ENCODE results near the gene ARFRP1. TPM values are rescaled to one million over a fixed set of nuclear protein-coding genes. Genes with fewer than 3 reads are reported as not detected.

The ARFRP1 gene
- total and polyA plus RNA-seq, 2 donors: 39.2 to 94.0 TPM

GRCh38 chr20:63689046-63690002, 18.5 kb downstream of the ARFRP1 start:
- no peak for DNase-seq (ENCODE audit: low read depth in 6 of 9, low spot score in 9 of 9)
- WGBS: 97% methylated on average over 44 of the region's 44 CpGs

GRCh38 chr20:63688228-63689045, 19.3 kb downstream of the ARFRP1 start:
- peaks cover 0 to 9% of the 10 kb centered on the region in 2 donors for H3K27me3 ChIP-seq (ENCODE audit: control insufficient read depth in 2 of 2, insufficient read depth in 1 of 2, low read length in 1 of 2)
- peaks cover 0 to 11% of the 10 kb centered on the region in 2 donors for H3K36me3 ChIP-seq (ENCODE audit: control insufficient read depth in 2 of 2, insufficient read depth in 2 of 2, low read length in 1 of 2)
- H3K9me3 ChIP-seq (ENCODE audit: control insufficient read depth in 2 of 2, insufficient read depth in 1 of 2, low read length in 1 of 2): no peaks in the 10 kb centered on the region
- no peak overlapping the region for H3K4me3 ChIP-seq (ENCODE audit: low read length in 2 of 2)
- H3K4me1 ChIP-seq (ENCODE audit: control insufficient read depth in 2 of 2, insufficient read depth in 2 of 2, low read length in 2 of 2): peaks cover 0 to 13% of the 10 kb centered on the region in 2 donors
- DNase-seq (ENCODE audit: low read depth in 6 of 9, low spot score in 9 of 9): no peak
- no peak overlapping the region for H3K27ac ChIP-seq (ENCODE audit: low read depth in 1 of 2, low read length in 1 of 2)
- WGBS: 94% methylated on average over 31 of the region's 31 CpGs

More at GRCh38 chr20:63689046-63690002, 18.5 kb downstream of the ARFRP1 start:
- Histone ChIP-seq H3K27ac (ENCODE audit: low read depth in 1 of 2, low read length in 1 of 2) (no peak overlapping the region), H3K4me1 (ENCODE audit: control insufficient read depth in 2 of 2, insufficient read depth in 2 of 2, low read length in 2 of 2) (peaks cover 0 to 17% of the 10 kb centered on the region in 2 donors), H3K9me3 (ENCODE audit: control insufficient read depth in 2 of 2, insufficient read depth in 1 of 2, low read length in 1 of 2) (no peaks in the 10 kb centered on the region), H3K27me3 (ENCODE audit: control insufficient read depth in 2 of 2, insufficient read depth in 1 of 2, low read length in 1 of 2) (peaks cover 0 to 9% of the 10 kb centered on the region in 2 donors), H3K36me3 (ENCODE audit: control insufficient read depth in 2 of 2, insufficient read depth in 2 of 2, low read length in 1 of 2) (peaks cover 4 to 16% of the 10 kb centered on the region in 2 donors), H3K4me3 (ENCODE audit: low read length in 2 of 2) (no peak overlapping the region)

DNA sequence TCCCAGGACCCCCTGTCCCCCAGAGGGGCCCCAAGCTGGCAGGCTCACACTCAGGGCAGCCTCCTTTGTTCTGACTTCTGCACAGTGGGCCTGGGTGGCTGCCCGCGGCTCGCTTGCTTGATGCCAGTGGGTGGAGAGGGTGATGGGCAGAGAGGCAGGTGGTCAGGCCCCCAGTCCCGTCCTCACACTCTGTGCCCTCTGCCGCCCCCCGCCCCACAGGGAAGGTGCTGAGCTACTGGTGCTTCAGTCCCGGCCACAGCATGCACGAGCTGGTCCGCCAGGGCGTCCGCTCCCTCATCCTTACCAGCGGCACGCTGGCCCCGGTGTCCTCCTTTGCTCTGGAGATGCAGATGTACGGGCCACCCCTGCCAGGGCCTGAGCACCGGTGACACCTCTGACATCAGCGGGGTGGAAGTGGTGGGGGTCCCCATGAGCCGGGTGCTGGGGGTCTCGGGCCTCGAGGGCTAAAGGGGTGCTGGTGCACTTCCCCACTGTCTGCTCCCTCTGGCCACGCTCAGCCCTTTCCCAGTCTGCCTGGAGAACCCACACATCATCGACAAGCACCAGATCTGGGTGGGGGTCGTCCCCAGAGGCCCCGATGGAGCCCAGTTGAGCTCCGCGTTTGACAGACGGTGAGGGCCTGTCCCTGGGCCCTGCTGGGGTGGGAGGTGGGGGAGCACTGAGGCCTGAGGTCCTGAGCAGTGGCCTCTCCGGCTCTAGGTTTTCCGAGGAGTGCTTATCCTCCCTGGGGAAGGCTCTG, 20.2 kb downstream of the ARFRP1 start:
- Histone ChIP-seq H3K4me1 (ENCODE audit: control insufficient read depth in 2 of 2, insufficient read depth in 2 of 2, low read length in 2 of 2) (peaks cover 0 to 13% of the 10 kb centered on the region in 2 donors), H3K9me3 (ENCODE audit: control insufficient read depth in 2 of 2, insufficient read depth in 1 of 2, low read length in 1 of 2) (no peaks in the 10 kb centered on the region), H3K27ac (ENCODE audit: low read depth in 1 of 2, low read length in 1 of 2) (peak overlapping the region; percentile 51 to 58), H3K36me3 (ENCODE audit: control insufficient read depth in 2 of 2, insufficient read depth in 2 of 2, low read length in 1 of 2) (peaks cover 0 to 15% of the 10 kb centered on the region in 2 donors), H3K4me3 (ENCODE audit: low read length in 2 of 2) (no peak overlapping the region), H3K27me3 (ENCODE audit: control insufficient read depth in 2 of 2, insufficient read depth in 1 of 2, low read length in 1 of 2) (peaks cover 0 to 9% of the 10 kb centered on the region in 2 donors)
- 97% methylated on average over 29 of the region's 29 CpGs for WGBS
- no peak for DNase-seq (ENCODE audit: low read depth in 6 of 9, low spot score in 9 of 9)

DNA sequence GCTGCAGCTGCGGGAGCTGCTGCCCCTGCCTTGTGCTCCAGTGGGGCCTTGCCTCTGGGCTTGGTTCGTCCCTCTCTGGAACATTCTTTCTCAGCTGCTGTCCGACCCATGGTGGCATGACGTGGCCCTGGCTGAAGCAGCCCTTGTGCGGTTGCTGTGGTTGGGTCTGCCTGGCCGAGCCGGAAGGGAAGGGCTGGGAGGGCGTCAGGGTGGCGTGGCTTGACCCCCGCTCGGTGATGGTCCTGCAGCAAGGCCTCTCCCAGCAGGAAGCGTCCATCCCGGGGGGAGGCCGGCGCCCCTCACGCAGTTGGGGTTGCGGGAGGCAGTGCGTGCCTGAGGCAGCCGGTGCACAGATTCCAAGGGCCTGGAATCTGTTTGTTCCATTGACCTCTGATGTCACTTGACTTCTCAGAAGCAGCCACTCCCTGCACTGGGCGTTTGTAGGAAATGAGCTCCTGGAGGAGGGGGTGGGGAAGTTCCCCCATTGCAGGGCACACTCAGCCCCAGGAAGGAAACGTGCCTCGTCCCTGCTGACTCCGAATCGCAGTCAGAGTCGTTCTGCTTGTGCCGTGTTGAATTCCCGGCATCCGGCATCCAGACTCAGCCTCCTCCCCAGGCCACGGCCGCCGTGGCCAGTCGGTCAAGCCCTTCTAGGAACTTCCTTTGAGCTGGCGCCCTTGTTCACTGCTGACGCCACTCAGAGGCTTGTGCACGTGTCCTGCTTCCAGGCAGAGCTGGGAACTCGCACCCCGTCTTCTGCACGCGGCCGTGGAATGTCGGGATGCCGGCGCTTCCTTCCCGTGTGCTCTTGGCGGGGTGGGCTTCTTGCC, 21.1 kb downstream of the ARFRP1 start:
- DNase-seq (ENCODE audit: low read depth in 6 of 9, low spot score in 9 of 9): peak in 2 of 9 donors; percentile 26 to 51
- WGBS: 58% methylated on average over 45 of the region's 45 CpGs
- Histone ChIP-seq H3K9me3 (ENCODE audit: control insufficient read depth in 2 of 2, insufficient read depth in 1 of 2, low read length in 1 of 2) (no peaks in the 10 kb centered on the region), H3K27ac (ENCODE audit: low read depth in 1 of 2, low read length in 1 of 2) (peak overlapping the region; percentile 60 to 79), H3K4me1 (ENCODE audit: control insufficient read depth in 2 of 2, insufficient read depth in 2 of 2, low read length in 2 of 2) (peaks cover 0 to 13% of the 10 kb centered on the region in 2 donors), H3K36me3 (ENCODE audit: control insufficient read depth in 2 of 2, insufficient read depth in 2 of 2, low read length in 1 of 2) (peaks cover 0 to 17% of the 10 kb centered on the region in 2 donors), H3K4me3 (ENCODE audit: low read length in 2 of 2) (no peak overlapping the region), H3K27me3 (ENCODE audit: control insufficient read depth in 2 of 2, insufficient read depth in 1 of 2, low read length in 1 of 2) (peaks cover 0 to 9% of the 10 kb centered on the region in 2 donors)

DNA sequence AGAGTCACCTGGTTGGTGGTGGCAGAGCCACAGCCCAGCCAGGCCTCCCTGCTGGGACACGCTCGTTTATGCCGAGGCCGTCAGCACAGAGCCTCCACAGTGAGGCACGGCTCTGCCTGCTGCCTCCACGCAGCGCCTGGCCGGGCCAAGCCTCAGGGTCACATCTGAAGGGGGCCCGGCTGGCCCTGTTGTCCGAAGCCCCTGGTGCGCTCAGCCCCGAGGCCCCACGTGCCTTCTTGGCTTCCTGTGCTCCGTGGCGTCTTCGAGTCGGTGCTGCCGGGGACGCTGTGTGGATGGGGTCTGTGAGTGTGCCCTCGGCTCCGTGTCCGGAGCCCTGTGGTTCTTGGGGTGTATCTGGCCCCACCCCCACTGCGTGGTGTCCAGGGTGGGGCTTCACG, 21.7 kb downstream of the ARFRP1 start:
- WGBS: 95% methylated on average over 24 of the region's 24 CpGs
- H3K4me3 ChIP-seq (ENCODE audit: low read length in 2 of 2): no peak overlapping the region
- no peaks in the 10 kb centered on the region for H3K9me3 ChIP-seq (ENCODE audit: control insufficient read depth in 2 of 2, insufficient read depth in 1 of 2, low read length in 1 of 2)
- H3K4me1 ChIP-seq (ENCODE audit: control insufficient read depth in 2 of 2, insufficient read depth in 2 of 2, low read length in 2 of 2): peaks cover 0 to 13% of the 10 kb centered on the region in 2 donors
- peaks cover 0 to 9% of the 10 kb centered on the region in 2 donors for H3K27me3 ChIP-seq (ENCODE audit: control insufficient read depth in 2 of 2, insufficient read depth in 1 of 2, low read length in 1 of 2)
- peak overlapping the region; percentile 60 to 79 for H3K27ac ChIP-seq (ENCODE audit: low read depth in 1 of 2, low read length in 1 of 2)
- peaks cover 0 to 18% of the 10 kb centered on the region in 2 donors for H3K36me3 ChIP-seq (ENCODE audit: control insufficient read depth in 2 of 2, insufficient read depth in 2 of 2, low read length in 1 of 2)
- DNase-seq (ENCODE audit: low read depth in 6 of 9, low spot score in 9 of 9): no peak

GRCh38 chr20:63685269-63686026, 22.3 kb downstream of the ARFRP1 start:
- WGBS: 95% methylated on average over 21 of the region's 21 CpGs
- peaks cover 0 to 9% of the 10 kb centered on the region in 2 donors for H3K27me3 ChIP-seq (ENCODE audit: control insufficient read depth in 2 of 2, insufficient read depth in 1 of 2, low read length in 1 of 2)
- H3K9me3 ChIP-seq (ENCODE audit: control insufficient read depth in 2 of 2, insufficient read depth in 1 of 2, low read length in 1 of 2): no peaks in the 10 kb centered on the region
- no peak overlapping the region for H3K27ac ChIP-seq (ENCODE audit: low read depth in 1 of 2, low read length in 1 of 2)
- H3K4me3 ChIP-seq (ENCODE audit: low read length in 2 of 2): no peak overlapping the region
- peaks cover 0 to 20% of the 10 kb centered on the region in 2 donors for H3K36me3 ChIP-seq (ENCODE audit: control insufficient read depth in 2 of 2, insufficient read depth in 2 of 2, low read length in 1 of 2)
- DNase-seq (ENCODE audit: low read depth in 6 of 9, low spot score in 9 of 9): no peak
- H3K4me1 ChIP-seq (ENCODE audit: control insufficient read depth in 2 of 2, insufficient read depth in 2 of 2, low read length in 2 of 2): peaks cover 0 to 13% of the 10 kb centered on the region in 2 donors

DNA sequence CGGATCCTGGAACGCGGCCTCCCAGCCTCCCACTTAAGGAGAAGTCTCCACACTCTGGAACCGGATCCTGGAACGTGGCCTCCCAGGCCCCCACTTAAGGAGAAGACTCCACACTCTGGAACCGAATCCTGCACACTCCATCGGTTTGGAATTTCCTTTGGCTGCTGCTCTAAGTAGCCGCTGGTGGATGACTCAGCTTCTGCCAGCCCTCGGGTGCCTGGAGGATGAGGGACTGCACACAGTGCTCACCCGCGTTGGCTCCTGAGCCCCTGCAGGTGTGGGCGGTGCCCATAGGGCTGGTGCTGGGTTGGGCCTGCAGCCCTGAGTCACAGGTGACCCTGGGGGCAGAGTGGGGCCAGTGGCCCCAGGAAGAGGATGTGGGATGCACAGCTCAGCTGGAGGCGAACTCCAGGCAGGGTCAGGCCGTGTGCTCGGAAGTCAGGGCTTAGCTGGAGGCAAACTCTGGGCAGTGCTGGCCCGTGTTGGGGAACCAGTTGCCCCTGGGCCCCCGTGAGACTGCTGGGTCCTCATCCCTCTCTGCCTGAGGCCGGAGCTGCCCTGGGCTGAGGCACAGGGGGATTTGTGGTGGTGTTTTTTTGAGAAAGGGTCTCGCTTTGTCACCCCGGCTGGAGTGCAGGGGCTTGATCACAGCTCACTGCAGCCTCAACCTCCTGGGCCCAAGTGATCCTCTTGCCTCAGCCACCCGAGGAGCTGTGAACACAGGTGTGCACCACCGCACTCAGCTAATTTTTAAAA, 25.2 kb downstream of the ARFRP1 start:
- 90% methylated on average over 22 of the region's 22 CpGs for WGBS
- DNase-seq (ENCODE audit: low read depth in 6 of 9, low spot score in 9 of 9): no peak
- Histone ChIP-seq H3K9me3 (ENCODE audit: control insufficient read depth in 2 of 2, insufficient read depth in 1 of 2, low read length in 1 of 2) (no peaks in the 10 kb centered on the region), H3K27ac (ENCODE audit: low read depth in 1 of 2, low read length in 1 of 2) (no peak overlapping the region), H3K4me1 (ENCODE audit: control insufficient read depth in 2 of 2, insufficient read depth in 2 of 2, low read length in 2 of 2) (peaks cover 0 to 12% of the 10 kb centered on the region in 2 donors), H3K27me3 (ENCODE audit: control insufficient read depth in 2 of 2, insufficient read depth in 1 of 2, low read length in 1 of 2) (peaks cover 0 to 9% of the 10 kb centered on the region in 2 donors), H3K4me3 (ENCODE audit: low read length in 2 of 2) (no peak overlapping the region), H3K36me3 (ENCODE audit: control insufficient read depth in 2 of 2, insufficient read depth in 2 of 2, low read length in 1 of 2) (peaks cover 0 to 37% of the 10 kb centered on the region in 2 donors)
